Islet of Langerhans (tissue), 1 donor: ENCODE results near the gene GRAMD2B.

Experiments used
- FAIRE-seq: peaks from one replicate; lab custom pipeline; 2011; peaks lifted over from hg19 to GRCh38; lab: Jason Lieb, UNC

The GRAMD2B gene

DNA sequence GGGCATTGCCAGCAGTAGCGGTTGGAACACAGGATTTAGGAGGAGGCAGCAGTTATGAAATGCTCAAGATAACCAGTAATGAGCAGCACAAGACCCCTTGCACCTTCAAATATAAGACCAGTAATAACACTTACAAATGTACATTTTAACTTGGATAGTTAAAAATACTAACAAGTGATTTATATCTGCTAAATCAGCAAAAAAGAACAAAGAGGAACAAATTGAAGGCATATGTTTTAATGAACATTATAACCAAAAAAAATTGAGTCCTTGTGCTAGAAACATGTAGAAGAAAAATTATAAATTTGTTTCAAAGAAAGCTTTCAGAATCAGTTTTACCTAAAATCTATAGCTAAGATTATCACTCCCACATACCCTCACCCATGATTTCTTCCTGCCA lies 119.8 kb downstream of the GRAMD2B start:
- FAIRE-seq = no peak

DNA sequence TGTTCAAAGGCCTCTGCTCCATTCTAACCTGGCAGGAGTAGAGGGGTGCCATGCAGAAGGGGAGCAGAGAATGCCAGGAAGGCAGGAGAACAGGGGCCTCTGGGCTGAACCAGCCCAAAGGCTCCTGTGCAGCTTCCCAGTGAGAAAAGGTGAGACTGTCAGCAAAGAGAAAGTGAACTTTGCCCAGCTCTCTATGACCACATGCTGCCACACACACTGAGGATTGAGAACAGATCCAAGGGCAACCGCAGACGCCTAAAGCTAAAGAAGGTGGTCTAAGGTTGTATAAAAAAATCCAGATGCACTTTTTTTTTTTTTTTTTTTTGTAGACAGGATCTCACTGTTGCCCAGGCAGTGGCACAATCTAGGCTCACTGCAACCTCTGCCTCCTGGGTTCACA lies 120.5 kb downstream of the GRAMD2B start:
- no peak for FAIRE-seq
